ENCODE measurements around the gene DHX58.

GRCh38 chr17:42087042-42087701 is 25.3 kb downstream of the DHX58 start:
- TF ChIP-seq CTCF (conservative IDR thresholded peaks at IDR 0.05; ENCODE audit: low read depth, low read length) (no peak), EZH2 (IDR thresholded peaks at IDR 0.05; ENCODE audit: borderline replicate concordance, low read depth, low read length, poor library complexity, severe bottlenecking) (no peak)
